A673 (cell line): Measurements from ENCODE around the gene ITGA11.

Source experiments
- CTCF ChIP-seq: fragments of 300-800, 200-600 bp; sonication (generic); conservative IDR thresholded peaks from 2 replicates; pipeline ENCODE4 v1.5.1; 2017; ENCODE audit warnings: low read depth, mild to moderate bottlenecking, antibody characterized with exemption, low read length, moderate library complexity, mixed read lengths
- EZH2 ChIP-seq: fragments of 200-600 bp; sonication (generic); IDR thresholded peaks from 2 replicates; pipeline ENCODE4 v1.6.1; 2017; ENCODE audit warnings: borderline replicate concordance, low read depth, mild to moderate bottlenecking, mixed read lengths, antibody characterized with exemption, low read length; ENCODE audit not compliant: poor library complexity, severe bottlenecking

- no peak for TF ChIP-seq EZH2
- no peak for TF ChIP-seq CTCF
Measured at GRCh38 chr15:68364660-68365035, 67.3 kb downstream of the ITGA11 start.
